Stimulated activated CD4-positive, alpha-beta T cell treated with anti-CD3 and anti-CD28 coated beads, Interleukin-12 subunit alpha, Interleukin-12 subunit beta, amount 100 ng/mL, for 4 hours (primary cell): Measurements from ENCODE around the gene CCDC126.
"Not testable (repeated sequence)": the region's sequence is repeated elsewhere in the genome, so short reads cannot be mapped to it uniquely, and the experiment has no call there.

Source experiments
- DNase-seq: peaks from one replicate; pipeline ENCODE4 v3.0.0-alpha.2; 2020

The CCDC126 gene

GRCh38 chr7:23633417-23633816 is 36.2 kb downstream of the CCDC126 start:
- no peak for DNase-seq

GRCh38 chr7:23645822-23646221 is 48.6 kb downstream of the CCDC126 start:
- DNase-seq = no peak

GRCh38 chr7:23653942-23654341 is 56.8 kb downstream of the CCDC126 start:
- no peak for DNase-seq

- DNase-seq = no peak
Measured at GRCh38 chr7:23654508-23654907, 57.3 kb downstream of the CCDC126 start.

GRCh38 chr7:23655433-23655832 is 58.3 kb downstream of the CCDC126 start:
- no peak for DNase-seq

GRCh38 chr7:23658831-23659427 is 61.7 kb downstream of the CCDC126 start:
- DNase-seq = no peak

GRCh38 chr7:23661385-23661784 is 64.2 kb downstream of the CCDC126 start:
- DNase-seq = no peak

- DNase-seq = no peak
Measured at GRCh38 chr7:23662124-23662983, 65.2 kb downstream of the CCDC126 start.

- DNase-seq = no peak
Measured at GRCh38 chr7:23662984-23663313, 65.8 kb downstream of the CCDC126 start.

- DNase-seq = no peak
Measured at GRCh38 chr7:23664122-23664521, 66.9 kb downstream of the CCDC126 start.

GRCh38 chr7:23672033-23672432 is 74.9 kb downstream of the CCDC126 start:
- DNase-seq = no peak

GRCh38 chr7:23679898-23680413 is 82.8 kb downstream of the CCDC126 start, which contains the start of gene FAM221A:
Gene FAM221A (plus strand): TSS chr7:23680199. CDS start chr7:23680219, 20 bp downstream.
- DNase-seq = peak; percentile 82

GRCh38 chr7:23680414-23681405 is 83.5 kb downstream of the CCDC126 start:
- peak; percentile 29 for DNase-seq

- DNase-seq = not testable (repeated sequence)
Measured at GRCh38 chr7:23684041-23684440, 86.9 kb downstream of the CCDC126 start.

- no peak for DNase-seq
Measured at GRCh38 chr7:23685731-23686130, 88.5 kb downstream of the CCDC126 start.

- DNase-seq = no peak
Measured at GRCh38 chr7:23687011-23687410, 89.8 kb downstream of the CCDC126 start.

GRCh38 chr7:23689165-23689564 is 92.0 kb downstream of the CCDC126 start:
- no peak for DNase-seq

GRCh38 chr7:23691320-23691719 is 94.1 kb downstream of the CCDC126 start:
- DNase-seq = no peak

- no peak for DNase-seq
Measured at GRCh38 chr7:23693224-23693623, 96.0 kb downstream of the CCDC126 start.
